Natural killer cell (primary cell): Measurements from ENCODE around the gene VSIG10L. TPM values are rescaled to one million over a fixed set of nuclear protein-coding genes. Genes with fewer than 3 reads are reported as not detected.

Experiments used
- ATAC-seq, 3 donors: fragments of 150-1000 bp in 2 of 3; fragments of 200-7000 bp in 1 of 3; cut with Tn5 transposase; 1 replicate in 1 of 3; 2 replicates in 2 of 3; pipeline ENCODE4 v1.10.0; 2021; ENCODE audit warnings: mild to moderate bottlenecking in 2 of 3, moderate library complexity in 2 of 3
- DNase-seq, 2 donors: peaks; one replicate each; pipeline versions ENCODE4 v3.0.0 to v3.0.0-alpha.2; 2013 to 2021; ENCODE audit warnings: mixed read lengths in 1 of 2
- H3K27ac ChIP-seq: one replicate; pipeline ENCODE4 v1.5.1; 2013; ENCODE audit warnings: mild to moderate bottlenecking, low read length
- H3K27me3 ChIP-seq: one replicate; pipeline ENCODE4 v1.6.1; 2013; ENCODE audit warnings: low read length; ENCODE audit not compliant: control insufficient read depth, insufficient read depth
- H3K36me3 ChIP-seq: one replicate; pipeline ENCODE4 v1.6.1; 2013; ENCODE audit warnings: low read length; ENCODE audit not compliant: control insufficient read depth, insufficient read depth
- H3K4me1 ChIP-seq: one replicate; pipeline ENCODE4 v1.6.1; 2013; ENCODE audit warnings: low read length; ENCODE audit not compliant: control insufficient read depth, insufficient read depth
- H3K4me3 ChIP-seq: one replicate; pipeline ENCODE4 v1.5.1; 2013; ENCODE audit warnings: low read length
- H3K9me3 ChIP-seq: one replicate; pipeline ENCODE4 v1.6.1; 2013; ENCODE audit warnings: low read length; ENCODE audit not compliant: control insufficient read depth, insufficient read depth
- H3K27ac Mint-ChIP-seq, 2 donors: one replicate each; pipeline ENCODE4 v1.8.0; 2022; ENCODE audit warnings: mild to moderate bottlenecking in 2 of 2, mixed read lengths in 2 of 2, moderate library complexity in 1 of 2
- H3K27me3 Mint-ChIP-seq, 2 donors: one replicate each; pipeline ENCODE4 v1.8.0; 2022; ENCODE audit warnings: low read depth in 2 of 2, mixed read lengths in 2 of 2
- H3K36me3 Mint-ChIP-seq: one replicate; pipeline ENCODE4 v1.8.0; 2022; ENCODE audit warnings: mixed read lengths
- H3K4me1 Mint-ChIP-seq, 2 donors: one replicate each; pipeline ENCODE4 v1.8.0; 2022; ENCODE audit warnings: mixed read lengths in 2 of 2
- H3K4me3 Mint-ChIP-seq: one replicate; pipeline ENCODE4 v1.8.0; 2022; ENCODE audit warnings: mild to moderate bottlenecking, moderate library complexity, mixed read lengths
- H3K9me3 Mint-ChIP-seq, 2 donors: one replicate each; pipeline ENCODE4 v1.8.0; 2022; ENCODE audit warnings: mixed read lengths in 2 of 2
- WGBS: methylation state at CpG from one replicate; pipeline ENCODE4 v1.1.7; 2013; ENCODE audit warnings: missing lambda C conversion rate; ENCODE audit not compliant: insufficient coverage; 5-methylcytosine and 5-hydroxymethylcytosine counted together
- intact Hi-C: fragments of 100-400 bp; cut with micrococcal nuclease; formaldehyde crosslinking; loops from one replicate; pipeline ENCODE4 v1.14.2; 2022
- total RNA-seq, 4 donors: library from RNA; stranded (reverse); fragments of 120-200 nt in 1 of 4; gene quantifications; one replicate each; pipeline versions ENCODE4 v1.2.3 to v1.2.4, GENCODE V29; 2013 to 2022
- TF ChIP-seq, protein P1 (sequence below): fragments of 200-600 bp; IDR thresholded peaks from one replicate; pipeline ENCODE4 v1.8.0; 2022; ENCODE audit warnings: antibody characterized with exemption

Gene VSIG10L
- total RNA-seq, 3 donors from 2014 or later (not counting 1 experiment from before 2014, with no cell fraction given): 0.52 to 0.68 TPM; not detected in 1

DNA sequence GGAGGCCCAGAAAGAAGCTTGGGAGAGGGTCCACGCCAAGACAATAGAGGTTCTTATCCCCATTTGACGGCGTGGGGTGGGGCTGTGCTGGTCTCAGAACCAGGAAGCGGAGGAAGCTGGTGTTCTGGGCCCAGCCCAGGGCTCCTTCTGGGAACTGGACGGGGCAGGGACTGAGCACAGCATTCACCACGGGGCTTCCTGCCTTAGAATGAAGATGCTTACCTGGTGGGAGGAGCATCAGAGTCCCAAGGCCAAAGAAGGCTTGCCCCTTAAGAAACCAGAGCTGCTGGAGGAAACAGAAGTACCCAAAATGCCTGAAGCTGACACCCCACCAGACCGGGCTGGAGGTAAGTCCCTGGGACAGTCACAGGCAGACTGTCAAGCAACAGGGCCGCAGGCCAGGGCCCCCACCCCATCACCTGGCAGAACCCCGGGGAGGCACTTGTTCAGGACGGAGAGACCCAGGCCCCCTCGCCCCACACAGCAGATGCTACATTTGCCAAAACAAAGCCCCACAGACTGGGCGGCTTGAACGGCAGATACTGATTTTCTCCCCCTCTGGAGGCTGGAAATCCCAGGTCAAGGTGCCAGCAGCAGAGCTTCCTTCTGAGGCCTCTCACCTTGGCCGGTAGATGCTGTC, 48.2 kb downstream of the VSIG10L start:
- Histone ChIP-seq H3K9me3 (no peaks in the 10 kb centered on the region), H3K4me3 (no peak overlapping the region), H3K4me1 (no peaks in the 10 kb centered on the region), H3K27me3 (no peaks in the 10 kb centered on the region), H3K27ac (no peak overlapping the region), H3K36me3 (no peaks in the 10 kb centered on the region)
- no peaks in the 10 kb centered on the region for H3K9me3 Mint-ChIP-seq
- DNase-seq (no peak), ATAC-seq (no peak)
- no peak overlapping the region for H3K27ac Mint-ChIP-seq
- no peaks in the 10 kb centered on the region for H3K36me3 Mint-ChIP-seq
- H3K4me1 Mint-ChIP-seq: no peaks in the 10 kb centered on the region
- intact Hi-C loops: no loop called here
- no peak overlapping the region for H3K4me3 Mint-ChIP-seq
- TF ChIP-seq, protein P1, sequence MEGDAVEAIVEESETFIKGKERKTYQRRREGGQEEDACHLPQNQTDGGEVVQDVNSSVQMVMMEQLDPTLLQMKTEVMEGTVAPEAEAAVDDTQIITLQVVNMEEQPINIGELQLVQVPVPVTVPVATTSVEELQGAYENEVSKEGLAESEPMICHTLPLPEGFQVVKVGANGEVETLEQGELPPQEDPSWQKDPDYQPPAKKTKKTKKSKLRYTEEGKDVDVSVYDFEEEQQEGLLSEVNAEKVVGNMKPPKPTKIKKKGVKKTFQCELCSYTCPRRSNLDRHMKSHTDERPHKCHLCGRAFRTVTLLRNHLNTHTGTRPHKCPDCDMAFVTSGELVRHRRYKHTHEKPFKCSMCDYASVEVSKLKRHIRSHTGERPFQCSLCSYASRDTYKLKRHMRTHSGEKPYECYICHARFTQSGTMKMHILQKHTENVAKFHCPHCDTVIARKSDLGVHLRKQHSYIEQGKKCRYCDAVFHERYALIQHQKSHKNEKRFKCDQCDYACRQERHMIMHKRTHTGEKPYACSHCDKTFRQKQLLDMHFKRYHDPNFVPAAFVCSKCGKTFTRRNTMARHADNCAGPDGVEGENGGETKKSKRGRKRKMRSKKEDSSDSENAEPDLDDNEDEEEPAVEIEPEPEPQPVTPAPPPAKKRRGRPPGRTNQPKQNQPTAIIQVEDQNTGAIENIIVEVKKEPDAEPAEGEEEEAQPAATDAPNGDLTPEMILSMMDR: no peak
- H3K27me3 Mint-ChIP-seq: peaks cover 9 to 18% of the 10 kb centered on the region in 2 donors
- 87% methylated on average over 14 of the region's 14 CpGs for WGBS

DNA sequence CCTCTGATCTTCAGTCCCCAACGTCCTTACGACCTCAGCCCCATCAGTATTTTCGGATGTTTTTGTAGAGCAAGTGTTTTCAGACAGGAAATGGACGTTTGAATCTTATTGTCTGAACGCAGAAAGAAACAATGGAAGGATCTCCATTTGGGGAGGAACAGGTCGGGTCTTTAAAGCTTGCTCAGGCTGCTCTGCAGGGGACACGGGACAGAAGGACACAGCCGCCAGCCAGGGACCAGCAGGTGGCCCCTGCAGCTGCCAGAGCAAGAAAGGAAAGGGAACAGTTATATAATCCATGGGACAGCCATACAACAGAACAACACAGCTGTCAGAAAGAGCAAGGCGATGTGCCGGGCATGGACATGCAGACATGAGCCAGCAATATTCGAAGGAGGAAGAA, 49.0 kb downstream of the VSIG10L start:
- no peaks in the 10 kb centered on the region for H3K36me3 ChIP-seq
- no peaks in the 10 kb centered on the region for H3K9me3 ChIP-seq
- intact Hi-C loops: no loop called here
- Mint-ChIP-seq H3K9me3 (no peaks in the 10 kb centered on the region), H3K36me3 (no peaks in the 10 kb centered on the region), H3K4me3 (no peak overlapping the region), H3K4me1 (no peaks in the 10 kb centered on the region), H3K27ac (no peak overlapping the region), H3K27me3 (peaks cover 9 to 18% of the 10 kb centered on the region in 2 donors)
- DNase-seq (no peak), ATAC-seq (no peak)
- H3K27ac ChIP-seq: no peak overlapping the region
- TF ChIP-seq, protein P1: no peak
- no peak overlapping the region for H3K4me3 ChIP-seq
- 61% methylated on average over 11 of the region's 11 CpGs for WGBS
- no peaks in the 10 kb centered on the region for H3K4me1 ChIP-seq
- H3K27me3 ChIP-seq: no peaks in the 10 kb centered on the region

DNA sequence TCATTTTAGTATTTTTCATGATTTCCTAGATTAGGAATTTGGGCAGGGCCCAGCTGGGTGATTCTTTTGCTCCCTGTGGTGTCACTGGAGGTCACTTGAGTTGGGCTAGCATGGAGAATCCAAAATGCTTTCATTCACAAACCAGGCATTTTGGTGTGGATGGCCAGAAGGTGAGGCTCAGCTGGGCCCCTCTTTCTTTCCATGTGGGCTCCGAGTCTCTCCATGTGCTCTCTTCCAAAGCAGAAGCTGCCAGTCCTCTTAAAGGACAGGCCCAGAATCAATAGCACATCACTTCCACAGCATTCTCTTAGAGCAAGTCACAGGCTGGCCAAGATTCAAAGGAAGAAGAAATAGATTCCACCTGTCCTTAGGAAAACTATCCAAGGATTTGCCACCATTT, 52.3 kb downstream of the VSIG10L start:
- intact Hi-C loops: no loop called here
- H3K4me3 ChIP-seq: no peak overlapping the region
- Mint-ChIP-seq H3K27ac (no peak overlapping the region), H3K36me3 (no peaks in the 10 kb centered on the region), H3K27me3 (peaks cover 9 to 12% of the 10 kb centered on the region in 2 donors), H3K4me1 (no peaks in the 10 kb centered on the region), H3K4me3 (no peak overlapping the region), H3K9me3 (no peaks in the 10 kb centered on the region)
- no peaks in the 10 kb centered on the region for H3K9me3 ChIP-seq
- H3K4me1 ChIP-seq: no peaks in the 10 kb centered on the region
- no peak overlapping the region for H3K27ac ChIP-seq
- ATAC-seq (no peak), DNase-seq (no peak)
- H3K27me3 ChIP-seq: no peaks in the 10 kb centered on the region
- no peaks in the 10 kb centered on the region for H3K36me3 ChIP-seq
- TF ChIP-seq, protein P1: no peak
- WGBS: 75% methylated on average over 1 of the region's 1 CpG

DNA sequence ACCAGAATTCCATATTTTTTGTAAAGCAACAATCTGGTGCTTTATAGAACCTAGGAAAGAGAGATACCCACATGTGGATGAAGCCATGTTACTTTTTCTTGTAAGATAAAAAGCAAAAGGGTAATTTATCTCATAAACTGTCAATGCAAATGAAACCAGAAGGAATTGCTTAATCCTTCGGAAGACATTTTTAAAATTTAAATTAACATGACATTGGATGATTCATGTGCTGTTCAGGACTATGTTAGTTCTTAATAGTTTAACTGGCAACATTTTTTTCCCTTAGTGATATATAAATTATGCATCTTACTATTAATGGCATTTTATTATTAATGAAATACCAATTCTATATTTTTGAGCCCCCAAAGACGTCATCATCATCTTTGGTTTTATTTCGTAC, 56.3 kb downstream of the VSIG10L start:
- Mint-ChIP-seq H3K4me3 (no peak overlapping the region), H3K27ac (no peak overlapping the region), H3K9me3 (no peaks in the 10 kb centered on the region), H3K4me1 (no peaks in the 10 kb centered on the region), H3K36me3 (no peaks in the 10 kb centered on the region), H3K27me3 (peaks cover 8 to 13% of the 10 kb centered on the region in 2 donors)
- Histone ChIP-seq H3K4me1 (no peaks in the 10 kb centered on the region), H3K27ac (no peak overlapping the region), H3K9me3 (peaks cover 2% of the 10 kb centered on the region), H3K4me3 (no peak overlapping the region), H3K36me3 (no peaks in the 10 kb centered on the region), H3K27me3 (no peaks in the 10 kb centered on the region)
- WGBS: 100% methylated on average over 2 of the region's 3 CpGs
- DNase-seq (no peak), ATAC-seq (no peak)
- TF ChIP-seq, protein P1: no peak
- intact Hi-C loops: no loop called here
